Activated naive CD4-positive, alpha-beta T cell treated with Interleukin-2 at 50 U/mL for 16 hours (primary cell): ENCODE results near the gene IGLL5.

Experiments
- DNase-seq: peaks from one replicate; pipeline ENCODE4 v3.0.0-alpha.2; 2020

The IGLL5 gene

DNA sequence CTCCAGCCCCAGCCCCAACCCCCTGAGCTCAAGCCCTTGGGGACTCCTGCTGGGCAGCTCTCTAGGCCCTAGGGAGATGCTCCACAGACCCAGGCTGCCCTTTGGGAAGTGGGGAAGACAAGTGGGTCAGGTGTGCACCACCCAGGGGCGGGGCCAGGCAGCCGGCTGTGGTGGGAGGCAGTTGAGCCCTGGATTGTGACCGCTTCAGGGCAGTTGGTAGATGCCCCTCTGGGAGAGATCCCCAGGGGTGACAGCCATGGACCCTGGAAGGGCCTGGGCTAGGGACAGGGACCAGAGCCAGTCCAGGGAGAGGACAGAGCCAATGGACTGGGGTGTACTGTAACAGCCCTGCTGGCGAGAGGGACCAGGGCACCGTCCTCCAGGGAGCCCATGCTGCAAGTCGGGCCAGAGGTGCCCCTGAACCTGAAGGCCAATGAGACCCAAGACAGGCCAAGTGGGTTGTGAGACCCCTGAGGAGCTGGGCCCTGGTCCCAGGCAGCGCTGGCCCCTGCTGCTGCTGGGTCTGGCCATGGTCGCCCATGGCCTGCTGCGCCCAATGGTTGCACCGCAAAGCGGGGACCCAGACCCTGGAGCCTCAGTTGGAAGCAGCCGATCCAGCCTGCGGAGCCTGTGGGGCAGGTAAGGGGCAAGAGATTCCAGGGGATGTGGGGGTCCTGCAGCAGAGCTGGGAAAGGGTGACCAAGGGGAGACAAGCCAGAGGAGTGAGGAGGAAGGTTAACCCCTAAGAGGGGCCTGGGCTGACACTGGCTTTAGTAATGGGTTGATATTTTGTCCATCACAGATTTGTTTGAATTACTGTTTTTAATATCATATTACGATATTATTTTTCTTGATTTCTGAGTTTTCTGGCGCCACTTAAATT is at the start of gene IGLL5:
IGLL5 (plus strand) TSS at position 196 of the 883 bp plus-strand sequence; CDS start at position 434, 238 bp downstream.
- no peak for DNase-seq

DNA sequence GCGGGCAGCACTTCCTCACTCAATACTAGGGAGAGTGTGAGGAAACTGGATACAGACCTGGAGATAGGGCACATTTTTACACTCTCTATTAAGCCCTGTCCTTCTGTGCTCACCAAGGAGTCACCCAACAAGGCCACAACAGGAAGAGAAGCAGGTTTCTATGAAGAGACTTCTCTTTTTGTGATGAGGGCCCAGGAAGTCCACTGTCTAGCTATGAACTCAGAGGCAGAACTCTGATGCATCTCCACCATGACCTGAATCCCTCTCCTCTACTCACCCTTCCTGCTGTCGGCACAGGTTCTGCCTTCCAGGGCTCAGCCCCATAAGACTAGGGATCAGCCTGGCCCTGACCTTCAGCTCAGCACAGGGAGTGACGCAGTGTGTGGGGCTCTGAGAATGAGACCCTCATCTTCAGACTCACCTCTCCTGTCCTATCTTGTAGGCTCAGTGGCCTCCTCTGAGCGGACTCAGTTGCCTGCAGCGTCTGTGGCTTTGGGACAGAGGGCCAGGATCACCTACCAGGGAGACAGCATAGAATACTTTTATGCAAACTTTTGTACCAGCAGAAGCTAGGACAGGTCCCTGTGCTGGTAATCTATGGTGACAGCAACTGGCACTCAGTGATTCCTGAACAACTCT is 49.3 kb upstream of the IGLL5 start:
- no peak for DNase-seq

DNA sequence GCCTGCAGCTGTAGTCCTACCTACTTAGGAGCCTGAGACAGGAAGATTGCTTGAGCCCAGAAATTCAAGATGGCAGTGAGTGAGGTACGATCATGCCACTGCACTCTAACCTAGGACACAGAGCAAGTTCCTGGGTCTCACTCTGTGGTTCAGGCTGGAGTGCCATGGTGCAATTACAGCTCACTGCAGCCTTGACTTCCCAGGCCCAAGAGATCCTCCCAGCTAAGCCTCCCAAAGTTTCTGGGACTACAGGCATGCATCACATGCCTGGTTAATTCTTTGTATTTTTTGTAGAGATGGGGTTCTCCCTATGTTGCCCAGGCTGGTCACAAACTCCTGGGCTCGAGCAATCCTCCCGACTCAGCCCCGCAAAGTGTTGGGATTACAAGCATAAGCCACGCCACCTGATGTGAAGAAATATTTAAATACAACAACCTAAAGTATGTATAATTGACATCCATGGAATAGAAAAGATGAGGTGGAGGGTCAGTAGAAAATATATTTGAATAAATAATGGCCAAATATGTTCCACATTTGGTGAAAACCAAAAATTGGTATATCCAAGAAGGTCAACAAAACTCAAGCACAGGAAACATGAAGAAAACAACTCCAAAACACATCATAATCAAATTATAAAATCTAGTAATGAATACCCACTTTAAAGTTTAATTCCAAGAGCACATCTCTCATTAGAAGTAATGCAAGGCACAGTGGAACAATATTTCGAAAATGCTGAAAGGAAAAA is 47.9 kb upstream of the IGLL5 start:
- DNase-seq, result no peak

DNA sequence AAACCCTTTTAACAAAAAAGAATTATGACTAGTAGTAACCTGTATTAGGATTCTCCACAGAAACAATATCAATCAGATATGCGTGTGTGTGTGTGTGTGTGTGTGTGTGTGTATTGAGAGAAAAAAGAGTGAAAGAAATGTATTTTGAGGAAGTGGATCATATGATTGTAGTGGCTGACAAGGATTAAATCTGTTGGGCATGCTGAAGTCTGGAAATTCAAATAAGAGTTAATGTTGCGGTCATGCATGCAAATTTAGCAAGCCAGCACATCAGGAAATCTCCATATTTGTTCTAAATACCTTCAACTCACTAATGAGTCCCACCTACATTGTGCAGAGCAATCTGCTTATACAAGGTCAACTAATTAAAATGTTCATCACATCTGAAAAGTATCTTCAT is 46.8 kb upstream of the IGLL5 start:
- no peak for DNase-seq

DNA sequence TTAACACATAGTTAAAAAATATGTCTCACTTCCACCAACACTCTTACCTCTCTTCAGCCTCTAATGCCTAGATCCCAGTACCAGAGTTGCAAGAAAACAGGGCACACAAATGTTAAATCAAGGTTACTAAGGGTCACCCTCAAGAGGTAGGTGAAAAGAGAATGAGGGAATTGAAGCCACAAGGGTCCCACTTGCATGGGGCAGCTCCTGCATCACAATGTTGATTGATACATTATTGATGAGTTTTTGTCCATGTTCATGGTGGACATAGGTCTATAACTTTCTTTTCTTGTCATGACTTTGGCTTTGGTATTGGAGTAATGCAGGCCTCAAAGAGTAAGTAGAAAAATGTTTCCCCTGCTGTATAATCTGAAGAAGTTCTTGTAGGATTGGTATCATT is 46.0 kb upstream of the IGLL5 start:
- DNase-seq, result no peak

DNA sequence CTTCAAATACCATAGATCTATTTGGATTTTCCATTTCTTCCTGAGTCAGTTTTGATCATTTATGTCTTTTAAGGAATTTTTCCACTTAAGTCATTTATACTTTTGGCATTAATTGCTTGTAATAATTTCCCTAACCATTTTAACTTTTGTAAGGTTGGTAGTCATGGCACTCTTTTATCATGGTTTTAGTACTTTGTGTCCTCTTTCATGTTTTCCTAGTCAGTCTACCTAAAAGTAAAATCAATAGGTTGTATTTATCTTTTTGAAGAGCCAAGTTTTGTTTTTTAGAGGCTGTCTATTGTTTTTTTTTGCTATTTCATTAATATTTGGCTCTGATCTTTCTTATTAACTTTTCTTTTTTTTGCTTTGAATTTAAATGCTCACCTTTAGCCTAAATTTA is 45.5 kb upstream of the IGLL5 start:
- no peak for DNase-seq

DNA sequence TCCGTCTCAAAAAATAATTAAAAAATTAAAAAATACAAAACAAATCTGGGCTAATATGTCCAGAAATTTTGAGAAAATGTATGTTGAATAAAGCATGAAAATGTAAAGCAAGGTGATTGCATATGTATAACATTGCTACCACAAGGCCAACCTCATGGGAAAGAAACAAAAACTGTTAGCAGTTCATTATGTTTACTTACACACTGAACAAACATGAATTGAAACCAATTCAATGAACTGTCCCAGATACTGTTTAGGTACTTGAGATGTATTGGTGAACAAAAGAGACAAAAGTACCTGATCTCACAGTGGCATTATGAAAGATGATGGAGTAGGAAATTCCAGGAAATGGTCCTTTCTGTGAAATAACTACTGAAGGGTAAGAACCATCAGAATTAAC is 43.8 kb upstream of the IGLL5 start:
- no peak for DNase-seq

DNA sequence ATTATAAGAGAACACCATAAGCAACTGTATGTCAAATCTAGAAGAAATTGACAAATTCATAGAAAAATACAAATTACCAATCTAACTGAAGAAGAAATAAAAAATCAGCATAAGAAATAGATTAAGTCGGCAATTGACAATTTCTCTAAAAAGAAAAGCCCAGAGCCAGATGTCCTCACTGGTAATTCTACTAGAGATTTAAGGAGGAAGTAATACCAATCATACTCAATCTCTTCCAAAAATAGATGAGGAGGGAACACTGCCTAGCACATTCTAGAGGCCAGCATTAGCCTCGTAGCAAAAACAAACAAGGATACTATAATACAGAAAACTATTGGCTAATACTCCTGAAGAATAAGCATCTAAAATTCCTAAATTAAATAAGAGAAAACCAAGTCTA is 40.4 kb upstream of the IGLL5 start:
- no peak for DNase-seq

DNA sequence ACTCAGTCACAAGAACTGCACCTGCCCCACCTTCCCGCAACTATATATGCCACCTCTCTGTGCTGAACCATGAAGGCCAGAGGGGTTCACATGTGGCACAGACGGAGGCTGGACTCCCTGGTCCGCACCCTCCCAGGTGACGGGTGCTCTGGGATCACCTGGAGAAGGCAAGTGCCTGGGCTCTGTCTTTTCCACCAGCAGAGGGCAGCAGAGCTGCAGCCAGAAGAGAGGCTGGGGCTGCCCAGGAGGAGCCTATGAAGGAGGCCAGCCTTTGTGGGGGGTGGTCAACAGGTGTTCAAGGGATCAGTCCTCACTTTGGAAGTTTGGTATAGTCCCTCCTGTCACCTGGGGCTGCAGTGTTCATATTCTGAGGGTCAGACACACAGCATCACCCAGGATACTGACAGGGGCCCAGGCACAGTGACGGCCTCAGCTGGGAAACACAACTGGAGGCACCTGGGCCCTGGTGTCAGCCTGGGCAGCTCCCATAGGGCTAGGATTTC is 39.2 kb upstream of the IGLL5 start:
- peak; percentile 75 for DNase-seq

DNA sequence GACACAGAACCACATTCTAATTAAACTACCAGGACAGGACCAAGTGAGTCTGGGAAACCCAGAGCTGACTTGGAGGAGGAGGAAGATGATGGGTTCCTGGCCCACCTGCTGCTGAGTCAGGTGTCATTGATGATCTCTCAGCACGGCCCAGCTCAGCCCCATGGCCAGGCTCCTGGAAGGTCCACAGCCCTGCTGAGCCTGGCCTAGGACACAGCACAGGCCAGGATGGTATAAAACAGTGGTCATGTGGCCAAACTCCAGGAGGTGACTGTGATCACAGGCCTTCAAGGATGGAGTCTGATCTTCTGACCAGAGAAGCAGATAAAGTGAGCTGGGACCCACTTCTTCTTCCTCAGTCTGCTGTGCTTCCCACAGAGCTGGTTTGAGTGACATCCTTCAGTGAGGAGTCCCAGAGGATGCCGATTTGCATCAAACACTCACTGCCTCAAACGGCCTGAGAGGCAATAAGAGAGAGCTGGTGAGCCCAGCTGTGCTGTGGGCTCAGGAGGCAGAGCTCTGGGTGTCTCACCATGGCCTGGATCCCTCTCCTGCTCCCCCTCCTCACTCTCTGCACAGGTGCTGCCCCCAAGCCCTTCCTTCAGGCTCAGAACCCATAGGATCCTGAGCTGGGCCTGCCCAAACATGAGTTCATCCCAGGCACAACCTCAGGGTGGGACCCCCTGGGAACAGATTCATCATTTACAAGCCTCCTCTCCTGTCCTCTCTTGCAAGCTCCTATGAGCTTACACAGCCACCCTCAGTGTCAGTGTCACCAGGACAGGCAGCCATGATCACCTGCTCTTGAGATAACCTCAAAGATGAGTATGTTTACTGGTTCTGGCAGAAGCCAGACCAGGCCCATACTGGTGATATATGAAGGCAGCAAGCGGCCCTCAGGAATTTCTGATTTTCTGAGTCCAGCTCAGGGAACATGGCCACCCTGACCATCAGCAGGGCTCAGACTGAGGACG is 37.7 kb upstream of the IGLL5 start:
- DNase-seq, result no peak

DNA sequence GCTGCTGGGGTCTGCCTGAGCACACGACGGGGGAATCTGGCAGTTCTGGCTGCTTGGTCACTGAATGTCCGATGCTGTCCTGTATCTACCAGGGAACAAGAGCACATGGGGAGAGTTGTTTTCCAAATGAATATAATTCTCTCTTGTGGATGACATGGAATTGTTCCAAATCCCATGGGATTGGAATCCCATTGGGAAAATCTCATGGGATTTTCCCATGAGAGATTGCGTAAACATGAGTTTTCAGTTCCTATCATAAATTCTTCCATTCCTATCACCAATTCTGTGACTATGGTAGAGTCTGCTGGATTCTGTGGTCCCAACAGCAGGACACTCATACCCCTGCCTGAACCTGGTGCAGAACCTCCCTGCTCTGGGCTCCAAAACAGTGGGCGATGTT is 35.6 kb upstream of the IGLL5 start:
- no peak for DNase-seq

DNA sequence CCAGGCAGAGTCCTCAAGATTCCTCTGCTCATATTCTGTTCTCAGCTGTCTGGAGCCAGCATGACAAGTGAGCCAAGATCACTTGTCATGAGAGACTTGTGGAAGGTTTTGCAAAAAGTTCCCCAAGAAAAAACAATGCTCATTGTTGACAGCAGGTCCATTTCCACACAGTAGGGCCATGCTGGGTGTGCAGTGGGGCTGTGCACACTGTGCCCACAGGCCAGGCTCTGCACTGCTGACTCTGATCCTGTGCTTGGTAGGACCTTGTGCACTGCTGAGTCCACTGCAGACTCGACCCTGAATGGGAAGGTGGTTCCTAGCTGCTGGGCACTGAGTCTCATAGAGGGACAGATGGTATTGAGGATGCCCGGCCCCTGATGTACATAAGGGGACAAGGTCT is 33.9 kb upstream of the IGLL5 start:
- DNase-seq, result no peak

DNA sequence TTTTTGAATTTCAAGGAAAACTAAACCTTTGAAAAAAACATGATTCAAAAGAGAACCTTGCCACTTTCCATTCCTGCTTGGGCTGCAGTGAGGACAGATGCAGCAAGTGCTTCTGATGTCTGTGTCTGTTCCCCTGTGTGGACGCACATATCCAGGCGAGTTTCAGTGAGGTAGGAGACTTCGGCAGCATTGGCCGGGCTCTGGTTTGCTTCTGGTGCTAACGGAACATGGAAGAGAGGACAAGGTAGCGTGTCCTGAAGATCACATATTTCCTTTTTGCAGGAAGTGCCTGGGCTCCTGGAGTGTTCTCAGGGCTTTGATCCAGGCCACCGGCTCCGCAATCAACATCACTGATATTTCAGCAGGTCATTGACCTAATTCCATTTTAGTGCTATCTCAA is 33.1 kb upstream of the IGLL5 start:
- DNase-seq, result no peak

DNA sequence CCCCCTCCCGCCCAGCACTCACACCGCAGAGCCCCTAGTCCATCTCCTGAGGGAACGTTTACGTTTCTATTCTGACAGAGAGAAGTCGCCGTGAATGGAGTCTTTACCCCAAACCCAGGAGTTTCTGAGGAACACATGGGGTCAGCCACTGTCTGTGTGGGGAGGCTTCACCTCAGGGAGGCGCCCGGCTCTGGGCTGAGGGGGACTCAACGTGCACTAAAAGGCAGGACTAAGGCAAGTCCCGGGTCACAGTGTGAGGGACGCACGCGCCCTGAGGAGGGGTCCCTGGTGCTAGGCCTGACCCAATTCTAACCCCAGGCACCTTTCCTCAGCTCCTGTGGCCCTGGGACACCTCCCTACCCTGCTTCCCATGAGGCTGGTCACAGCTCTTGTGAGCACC is 32.5 kb upstream of the IGLL5 start:
- DNase-seq, result no peak

DNA sequence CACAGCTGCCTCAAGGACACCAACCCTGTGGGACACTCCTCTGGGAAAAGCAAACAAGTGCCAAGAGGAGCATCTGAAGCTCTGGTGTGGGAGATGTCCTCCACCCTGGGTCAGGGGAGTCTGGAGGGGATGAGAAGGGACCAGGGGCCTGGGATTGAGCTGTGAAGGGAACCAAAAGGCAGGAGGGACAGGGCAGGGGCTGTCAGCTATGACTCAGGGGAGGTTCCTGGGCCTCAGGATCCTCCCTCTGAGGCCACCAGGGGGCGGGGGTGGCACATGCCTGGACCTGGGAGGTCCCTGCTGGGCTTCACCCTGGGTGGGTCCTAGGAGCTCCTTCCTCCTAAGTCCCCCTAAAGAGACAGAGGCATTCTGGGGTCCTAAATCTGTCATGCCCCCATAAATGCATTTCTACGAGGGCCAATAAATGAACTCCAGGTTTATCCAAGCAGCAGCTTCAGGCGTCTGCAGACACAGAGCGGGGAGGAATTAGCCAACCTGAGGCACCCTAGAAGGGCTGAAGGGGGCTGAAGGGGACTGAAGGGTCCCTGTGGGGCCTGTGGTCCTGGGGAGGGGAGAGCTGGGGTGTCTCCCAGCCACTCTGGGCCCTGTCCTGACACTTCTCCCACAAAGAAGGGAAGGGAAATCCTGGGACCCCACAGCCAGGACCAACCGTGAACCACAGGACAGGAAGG is 31.9 kb upstream of the IGLL5 start:
- DNase-seq, result peak; percentile 17

DNA sequence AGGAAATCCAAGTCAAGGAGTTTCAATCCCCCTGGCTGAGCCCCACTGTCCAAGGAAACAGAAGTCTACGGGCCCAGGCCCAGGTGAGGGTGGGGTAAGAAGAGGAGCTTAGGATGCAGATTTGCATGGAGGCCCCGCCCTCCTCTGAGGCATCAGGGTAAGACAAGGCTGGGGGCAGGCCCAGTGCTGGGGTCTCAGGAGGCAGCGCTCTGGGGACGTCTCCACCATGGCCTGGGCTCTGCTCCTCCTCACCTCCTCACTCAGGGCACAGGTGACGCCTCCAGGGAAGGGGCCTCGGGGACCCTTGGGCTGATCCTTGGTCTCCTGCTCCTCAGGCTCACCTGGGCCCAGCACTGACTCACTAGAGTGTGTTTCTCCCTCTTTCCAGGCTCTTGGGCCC is 31.3 kb upstream of the IGLL5 start:
- DNase-seq, result no peak

DNA sequence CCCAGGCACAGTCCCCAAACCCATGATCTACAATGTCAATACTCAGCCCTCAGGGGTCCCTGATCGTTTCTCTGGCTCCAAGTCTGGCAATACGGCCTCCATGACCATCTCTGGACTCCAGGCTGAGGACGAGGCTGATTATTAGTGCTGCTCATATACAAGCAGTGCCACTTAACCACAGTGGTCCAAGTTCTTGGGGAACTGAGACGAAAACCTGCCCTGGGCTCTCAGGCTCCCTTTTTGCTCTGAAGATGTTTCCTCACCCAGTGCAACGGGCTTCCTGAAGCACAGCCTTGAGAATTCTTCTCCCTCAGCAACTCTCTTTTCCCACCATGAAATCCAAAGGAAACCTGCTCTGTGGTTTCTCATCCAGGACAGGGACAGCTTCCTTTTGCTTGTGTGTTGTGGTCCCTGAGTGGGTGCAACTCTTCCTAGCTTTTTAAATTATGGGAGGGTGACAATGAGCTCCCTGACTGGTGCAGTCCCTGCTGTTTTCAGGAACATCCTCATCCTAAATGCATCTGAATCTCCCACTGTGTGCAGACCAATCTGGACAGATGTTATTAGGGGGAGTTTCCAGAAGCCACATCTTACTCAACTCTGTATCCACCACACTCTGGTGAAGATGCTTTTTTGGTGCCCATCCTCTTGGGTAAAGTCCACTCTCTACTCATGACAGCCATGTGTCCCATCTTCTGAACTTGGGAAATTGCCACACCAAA is 30.6 kb upstream of the IGLL5 start:
- no peak for DNase-seq

DNA sequence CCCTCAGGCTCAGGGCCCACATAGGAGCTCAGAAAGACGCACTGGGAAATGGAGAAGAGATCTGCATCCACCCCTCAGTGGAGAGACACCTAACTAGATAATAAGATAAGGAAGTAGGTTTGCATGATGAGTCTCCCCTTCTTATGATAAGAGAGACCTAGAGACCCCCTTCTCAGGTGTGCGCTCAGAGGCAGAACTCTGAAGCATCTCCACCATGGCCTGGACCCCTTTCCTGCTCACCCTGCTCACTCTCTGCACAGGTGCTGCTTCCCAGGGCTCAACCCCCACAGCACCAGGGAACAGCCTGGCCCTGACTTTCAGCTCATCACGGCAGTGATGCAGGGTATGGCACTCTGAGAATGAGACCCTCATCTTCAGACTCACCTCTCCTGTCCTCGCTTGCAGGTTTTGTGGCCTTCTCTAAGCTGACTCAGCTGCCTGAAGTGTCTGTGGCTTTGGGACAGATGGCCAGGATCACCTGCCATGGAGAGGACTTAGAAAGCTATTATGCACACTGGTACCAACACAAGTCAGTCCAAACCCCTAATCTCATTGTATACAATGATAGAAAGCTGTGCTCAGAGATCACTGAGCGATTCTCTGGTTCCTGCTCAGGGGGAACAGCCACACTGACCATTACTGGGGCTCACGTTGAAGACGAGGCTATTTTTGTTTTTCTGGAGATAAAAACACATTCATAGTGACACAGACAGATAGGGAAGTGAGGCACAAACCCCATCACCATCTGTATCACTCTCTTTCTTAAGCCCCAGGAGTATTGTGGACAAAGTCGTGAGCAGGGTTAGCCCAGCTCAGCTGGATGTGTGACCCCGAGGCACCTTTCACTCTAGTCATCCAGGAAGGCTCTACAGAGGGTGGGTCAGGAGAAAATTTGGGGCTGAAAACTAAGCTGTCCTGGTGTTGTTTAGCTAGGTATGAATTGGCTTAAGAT is 29.7 kb upstream of the IGLL5 start:
- no peak for DNase-seq

DNA sequence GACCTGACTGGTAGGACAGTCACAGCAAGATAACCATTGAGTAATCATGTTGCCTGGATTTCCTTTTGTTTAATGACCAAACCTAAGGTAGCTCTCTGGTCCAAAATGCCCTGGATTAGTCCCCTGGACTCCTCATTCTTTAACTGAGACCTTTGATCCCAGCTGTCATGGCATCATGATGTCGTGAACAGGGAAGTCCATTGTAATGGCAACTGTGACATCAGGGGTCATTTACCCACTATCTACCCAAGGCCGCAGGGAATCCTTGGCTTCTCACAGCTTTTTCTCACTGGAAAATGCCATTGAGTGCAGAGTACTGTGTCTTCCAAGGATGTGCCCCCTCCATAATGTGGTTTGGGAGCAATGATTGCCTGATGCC is 29.1 kb upstream of the IGLL5 start:
- no peak for DNase-seq

DNA sequence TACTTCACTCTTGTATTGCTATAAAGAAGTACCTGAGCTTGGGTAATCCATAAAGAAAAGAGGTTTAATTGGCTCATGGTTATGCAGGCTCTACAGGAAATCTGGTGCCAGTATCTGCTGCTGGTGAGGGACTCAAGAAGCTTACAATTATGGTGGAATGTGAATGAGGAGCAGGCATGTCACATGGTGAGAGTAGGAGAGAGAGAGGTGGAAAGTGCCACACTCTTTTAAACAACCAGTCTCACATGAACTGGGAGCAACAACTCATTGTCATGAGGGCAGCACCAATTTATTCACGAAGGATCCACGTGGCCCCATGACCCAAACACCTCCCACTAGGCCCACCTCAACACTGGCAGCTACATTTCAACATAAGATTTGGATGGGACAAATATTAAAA is 24.6 kb upstream of the IGLL5 start:
- no peak for DNase-seq
